ENCODE measurements around the gene COL26A1.

COL26A1 gene

GRCh38 chr7:101494602-101495329 is 132.1 kb downstream of the COL26A1 start:
- no peak overlapping the region for H2BK12ac ChIP-seq (ENCODE audit: low read length in 2 of 2)
- H3K4ac ChIP-seq (ENCODE audit: low read depth in 1 of 2, low read length in 2 of 2): no peak overlapping the region
- H2BK15ac ChIP-seq (ENCODE audit: low read depth, poor library complexity, severe bottlenecking): no peak overlapping the region
- no peak overlapping the region for H3K18ac ChIP-seq (ENCODE audit: low read depth in 1 of 2, low read length in 2 of 2)
- H3K79me1 ChIP-seq (replicated peaks; ENCODE audit: low read length, poor library complexity, severe bottlenecking): no peaks in the 10 kb centered on the region
- H3K4me1 ChIP-seq (ENCODE audit: control insufficient read depth, insufficient read depth, low read depth, low read length): no peaks in the 10 kb centered on the region
- H3K4me3 ChIP-seq (ENCODE audit: insufficient read depth in 1 of 2, low read depth in 1 of 2, low read length in 2 of 2): no peak overlapping the region
- no peaks in the 10 kb centered on the region for H3K36me3 ChIP-seq (ENCODE audit: control insufficient read depth in 1 of 2, insufficient read depth in 2 of 2, low read depth in 1 of 2, low read length in 2 of 2)
- H2AFZ ChIP-seq (ENCODE audit: low read depth, low read length): no peak overlapping the region
- no peak overlapping the region for H4K8ac ChIP-seq (ENCODE audit: low read length)
- DNase-seq: no peak
- no peak overlapping the region for H3K14ac ChIP-seq (ENCODE audit: low read length in 2 of 2)
- H3K23ac ChIP-seq (ENCODE audit: low read length in 2 of 2): no peak overlapping the region
- WGBS: 71% methylated on average over 15 of the region's 15 CpGs
- no peak overlapping the region for H4K91ac ChIP-seq (ENCODE audit: low read length)
- H3K27me3 ChIP-seq (ENCODE audit: control insufficient read depth in 1 of 2, insufficient read depth in 1 of 2, low read length in 2 of 2): peaks cover 0 to 34% of the 10 kb centered on the region in 2 experiments
- H3K9me3 ChIP-seq (ENCODE audit: control insufficient read depth, low read length): peaks cover 2% of the 10 kb centered on the region
- H2BK5ac ChIP-seq (ENCODE audit: low read depth, low read length, poor library complexity, severe bottlenecking): no peak overlapping the region
- H3K9ac ChIP-seq (ENCODE audit: low read length): no peak overlapping the region
- H2BK120ac ChIP-seq (ENCODE audit: low read depth, low read length): no peak overlapping the region
- no peak overlapping the region for H3K4me2 ChIP-seq (ENCODE audit: low read length, poor library complexity, severe bottlenecking)
- H2AK5ac ChIP-seq (ENCODE audit: low read length, severe bottlenecking): no peak overlapping the region
- no peak overlapping the region for H3K27ac ChIP-seq (ENCODE audit: low read length, poor library complexity, severe bottlenecking)

DNA sequence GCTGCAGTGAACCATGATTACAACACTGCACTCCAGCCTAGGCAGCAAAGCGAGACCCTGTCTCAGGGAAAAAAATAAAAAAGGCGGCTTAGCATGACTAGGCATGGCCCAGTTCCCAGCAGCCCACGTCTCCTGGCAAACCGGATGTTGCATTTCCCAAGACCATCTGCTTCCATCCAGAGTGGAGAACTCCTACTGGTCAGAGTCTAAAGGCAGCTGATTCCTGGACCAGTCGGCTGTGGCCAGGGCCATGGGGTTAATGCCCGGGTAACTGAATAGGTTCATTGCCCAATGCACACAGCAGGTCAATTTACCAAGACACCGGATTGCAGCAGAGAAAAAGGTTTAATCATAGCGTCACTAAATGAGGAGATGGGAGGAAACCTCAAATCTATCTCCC is 133.3 kb downstream of the COL26A1 start:
- DNase-seq: no peak
- no peak overlapping the region for H3K4ac ChIP-seq (ENCODE audit: low read depth in 1 of 2, low read length in 2 of 2)
- H4K91ac ChIP-seq (ENCODE audit: low read length): no peak overlapping the region
- H2AFZ ChIP-seq (ENCODE audit: low read depth, low read length): no peak overlapping the region
- no peak overlapping the region for H3K23ac ChIP-seq (ENCODE audit: low read length in 2 of 2)
- no peak overlapping the region for H2AK5ac ChIP-seq (ENCODE audit: low read length, severe bottlenecking)
- H4K8ac ChIP-seq (ENCODE audit: low read length): no peak overlapping the region
- no peak overlapping the region for H3K27ac ChIP-seq (ENCODE audit: low read length, poor library complexity, severe bottlenecking)
- no peak overlapping the region for H2BK5ac ChIP-seq (ENCODE audit: low read depth, low read length, poor library complexity, severe bottlenecking)
- H3K14ac ChIP-seq (ENCODE audit: low read length in 2 of 2): no peak overlapping the region
- H2BK120ac ChIP-seq (ENCODE audit: low read depth, low read length): no peak overlapping the region
- H3K27me3 ChIP-seq (ENCODE audit: control insufficient read depth in 1 of 2, insufficient read depth in 1 of 2, low read length in 2 of 2): peaks cover 0 to 34% of the 10 kb centered on the region in 2 experiments
- H2BK15ac ChIP-seq (ENCODE audit: low read depth, poor library complexity, severe bottlenecking): no peak overlapping the region
- H3K9me3 ChIP-seq (ENCODE audit: control insufficient read depth, low read length): peaks cover 2% of the 10 kb centered on the region
- no peak overlapping the region for H3K18ac ChIP-seq (ENCODE audit: low read depth in 1 of 2, low read length in 2 of 2)
- no peak overlapping the region for H2BK12ac ChIP-seq (ENCODE audit: low read length in 2 of 2)
- no peak overlapping the region for H3K4me2 ChIP-seq (ENCODE audit: low read length, poor library complexity, severe bottlenecking)
- no peak overlapping the region for H3K9ac ChIP-seq (ENCODE audit: low read length)
- H3K4me3 ChIP-seq (ENCODE audit: insufficient read depth in 1 of 2, low read depth in 1 of 2, low read length in 2 of 2): no peak overlapping the region
- H3K36me3 ChIP-seq (ENCODE audit: control insufficient read depth in 1 of 2, insufficient read depth in 2 of 2, low read depth in 1 of 2, low read length in 2 of 2): no peaks in the 10 kb centered on the region
- WGBS: 82% methylated on average over 8 of the region's 8 CpGs
- no peaks in the 10 kb centered on the region for H3K79me1 ChIP-seq (replicated peaks; ENCODE audit: low read length, poor library complexity, severe bottlenecking)
- no peaks in the 10 kb centered on the region for H3K4me1 ChIP-seq (ENCODE audit: control insufficient read depth, insufficient read depth, low read depth, low read length)

DNA sequence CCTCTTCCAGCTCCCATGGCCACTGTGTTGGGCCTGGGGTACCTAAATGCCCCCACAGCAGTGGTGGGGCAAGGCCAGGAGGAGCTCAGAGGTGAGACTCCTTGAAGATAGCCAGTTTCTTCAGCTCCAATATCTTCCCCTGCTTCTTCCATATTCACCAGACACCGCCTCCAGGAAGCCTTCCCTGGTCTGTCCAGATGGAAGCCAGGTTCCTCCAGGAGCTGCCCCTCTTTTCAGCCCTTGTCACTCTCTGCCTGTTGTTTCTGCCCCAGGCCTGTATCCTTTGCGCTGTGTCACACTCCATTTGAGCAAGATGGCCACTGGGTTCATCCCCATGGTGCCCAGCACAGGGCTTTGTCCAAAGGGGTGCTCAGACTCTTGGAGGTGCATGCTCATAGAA is 138.7 kb downstream of the COL26A1 start:
- H3K9ac ChIP-seq (ENCODE audit: low read length): no peak overlapping the region
- H3K4ac ChIP-seq (ENCODE audit: low read depth in 1 of 2, low read length in 2 of 2): no peak overlapping the region
- no peaks in the 10 kb centered on the region for H3K79me1 ChIP-seq (replicated peaks; ENCODE audit: low read length, poor library complexity, severe bottlenecking)
- no peaks in the 10 kb centered on the region for H3K4me1 ChIP-seq (ENCODE audit: control insufficient read depth, insufficient read depth, low read depth, low read length)
- peaks cover 10 to 62% of the 10 kb centered on the region in 2 experiments for H3K27me3 ChIP-seq (ENCODE audit: control insufficient read depth in 1 of 2, insufficient read depth in 1 of 2, low read length in 2 of 2)
- no peak overlapping the region for H2AK5ac ChIP-seq (ENCODE audit: low read length, severe bottlenecking)
- WGBS: 94% methylated on average over 2 of the region's 2 CpGs
- H2AFZ ChIP-seq (ENCODE audit: low read depth, low read length): no peak overlapping the region
- H2BK5ac ChIP-seq (ENCODE audit: low read depth, low read length, poor library complexity, severe bottlenecking): no peak overlapping the region
- peaks cover 1% of the 10 kb centered on the region for H3K9me3 ChIP-seq (ENCODE audit: control insufficient read depth, low read length)
- no peak for DNase-seq
- no peak overlapping the region for H3K4me3 ChIP-seq (ENCODE audit: insufficient read depth in 1 of 2, low read depth in 1 of 2, low read length in 2 of 2)
- H3K18ac ChIP-seq (ENCODE audit: low read depth in 1 of 2, low read length in 2 of 2): no peak overlapping the region
- H3K4me2 ChIP-seq (ENCODE audit: low read length, poor library complexity, severe bottlenecking): no peak overlapping the region
- no peak overlapping the region for H3K14ac ChIP-seq (ENCODE audit: low read length in 2 of 2)
- no peaks in the 10 kb centered on the region for H3K36me3 ChIP-seq (ENCODE audit: control insufficient read depth in 1 of 2, insufficient read depth in 2 of 2, low read depth in 1 of 2, low read length in 2 of 2)
- H4K91ac ChIP-seq (ENCODE audit: low read length): no peak overlapping the region
- no peak overlapping the region for H3K23ac ChIP-seq (ENCODE audit: low read length in 2 of 2)
- H2BK12ac ChIP-seq (ENCODE audit: low read length in 2 of 2): no peak overlapping the region
- H3K27ac ChIP-seq (ENCODE audit: low read length, poor library complexity, severe bottlenecking): no peak overlapping the region
- no peak overlapping the region for H2BK15ac ChIP-seq (ENCODE audit: low read depth, poor library complexity, severe bottlenecking)
- H4K8ac ChIP-seq (ENCODE audit: low read length): no peak overlapping the region
- H2BK120ac ChIP-seq (ENCODE audit: low read depth, low read length): no peak overlapping the region

DNA sequence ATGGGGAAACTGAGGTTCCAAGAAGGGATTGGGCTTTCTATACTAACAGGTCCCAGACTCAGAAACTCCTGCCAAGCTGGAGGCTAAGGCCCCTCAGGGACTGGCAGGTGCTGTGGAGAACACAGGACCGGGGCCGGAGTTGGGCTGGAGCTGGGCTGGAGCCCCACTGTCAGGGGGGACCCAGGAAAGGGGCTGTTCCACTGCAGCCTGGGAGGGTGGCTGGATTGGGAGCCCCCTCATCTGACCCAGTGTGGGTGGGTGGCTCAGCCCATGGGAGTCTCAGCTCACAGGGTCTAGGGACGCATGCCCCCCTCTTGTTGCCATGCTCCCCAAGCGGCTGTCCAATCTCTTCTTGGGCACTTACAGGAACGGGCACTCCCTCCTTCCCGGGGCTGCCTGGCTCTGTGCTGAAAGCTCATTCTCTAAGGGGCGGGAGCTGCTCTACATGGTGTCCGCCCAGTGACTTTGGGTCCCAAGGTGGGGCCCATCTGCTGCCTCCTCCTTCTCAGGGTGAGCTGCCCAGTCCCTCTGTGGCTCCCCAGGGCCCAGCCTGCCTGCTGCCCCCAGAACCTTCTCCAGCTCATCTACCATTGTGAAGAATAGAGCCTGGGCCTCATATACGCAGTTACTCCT is 139.9 kb downstream of the COL26A1 start:
- no peak for DNase-seq
- Histone ChIP-seq H2AK5ac (ENCODE audit: low read length, severe bottlenecking) (no peak overlapping the region), H3K27me3 (ENCODE audit: control insufficient read depth in 1 of 2, insufficient read depth in 1 of 2, low read length in 2 of 2) (peaks cover 22 to 74% of the 10 kb centered on the region in 2 experiments), H3K9me3 (ENCODE audit: control insufficient read depth, low read length) (no peaks in the 10 kb centered on the region), H3K14ac (ENCODE audit: low read length in 2 of 2) (no peak overlapping the region), H4K91ac (ENCODE audit: low read length) (no peak overlapping the region), H2BK15ac (ENCODE audit: low read depth, poor library complexity, severe bottlenecking) (no peak overlapping the region), H3K4ac (ENCODE audit: low read depth in 1 of 2, low read length in 2 of 2) (no peak overlapping the region), H2BK120ac (ENCODE audit: low read depth, low read length) (no peak overlapping the region), H3K4me1 (ENCODE audit: control insufficient read depth, insufficient read depth, low read depth, low read length) (no peaks in the 10 kb centered on the region), H3K36me3 (ENCODE audit: control insufficient read depth in 1 of 2, insufficient read depth in 2 of 2, low read depth in 1 of 2, low read length in 2 of 2) (no peaks in the 10 kb centered on the region), H3K23ac (ENCODE audit: low read length in 2 of 2) (no peak overlapping the region), H4K8ac (ENCODE audit: low read length) (no peak overlapping the region), H2BK12ac (ENCODE audit: low read length in 2 of 2) (no peak overlapping the region), H3K18ac (ENCODE audit: low read depth in 1 of 2, low read length in 2 of 2) (no peak overlapping the region), H3K79me1 (replicated peaks; ENCODE audit: low read length, poor library complexity, severe bottlenecking) (no peaks in the 10 kb centered on the region), H3K4me3 (ENCODE audit: insufficient read depth in 1 of 2, low read depth in 1 of 2, low read length in 2 of 2) (no peak overlapping the region), H3K4me2 (ENCODE audit: low read length, poor library complexity, severe bottlenecking) (no peak overlapping the region), H2BK5ac (ENCODE audit: low read depth, low read length, poor library complexity, severe bottlenecking) (no peak overlapping the region), H2AFZ (ENCODE audit: low read depth, low read length) (no peak overlapping the region), H3K9ac (ENCODE audit: low read length) (no peak overlapping the region), H3K27ac (ENCODE audit: low read length, poor library complexity, severe bottlenecking) (no peak overlapping the region)
- WGBS: 88% methylated on average over 9 of the region's 9 CpGs

Data from mesenchymal stem cell (in vitro differentiated cells and primary cell).